Smooth muscle cell of the brain vasculature (primary cell): ENCODE measurements around the gene ACSBG1.

Source experiments
- DNase-seq: peaks from one replicate; pipeline ENCODE4 v3.0.0-alpha.2; 2012; ENCODE audit warnings: low read depth, low spot score

The ACSBG1 gene

DNA sequence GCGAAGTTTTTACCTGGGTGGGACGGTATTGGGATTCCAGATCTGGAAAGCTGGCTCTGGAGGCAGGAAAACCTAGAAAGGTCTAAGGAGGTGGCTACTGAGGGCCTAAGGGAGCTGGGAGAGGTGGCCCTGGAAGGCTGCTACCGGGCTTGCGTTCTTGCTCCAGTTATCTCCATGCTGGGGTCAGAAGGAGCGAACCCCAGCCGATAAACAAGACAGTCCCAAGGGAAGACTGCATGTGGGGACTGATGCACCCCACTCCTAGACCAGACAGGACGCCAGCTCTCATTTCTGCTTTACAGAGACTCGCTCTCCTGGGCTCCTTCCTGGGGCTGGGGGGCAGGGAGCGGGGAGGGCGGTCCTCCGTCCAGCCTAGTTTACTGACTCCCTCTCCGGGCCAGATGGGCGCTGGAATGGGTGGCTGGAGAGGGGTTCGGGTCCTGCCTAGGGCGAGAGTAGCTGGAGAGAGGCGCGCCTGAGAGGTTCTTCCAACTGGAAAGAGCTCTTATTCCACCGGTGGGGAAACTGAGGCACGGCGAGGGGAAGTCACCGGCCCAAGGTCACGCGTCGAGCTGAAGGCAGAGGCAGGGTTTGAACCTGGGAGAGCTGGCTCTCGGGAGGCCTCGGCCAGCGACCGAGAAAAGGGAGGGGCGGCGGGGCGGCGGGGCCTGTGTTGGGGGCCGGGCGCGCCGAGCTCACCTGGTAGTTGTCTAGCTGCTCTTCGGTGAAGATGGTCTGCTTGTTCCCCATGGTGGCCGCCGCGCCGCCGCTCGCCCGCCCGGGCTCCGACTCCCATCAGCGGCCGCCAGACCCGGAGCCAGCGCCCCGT lies 103.7 kb downstream of the ACSBG1 start:
- DNase-seq: no peak

DNA sequence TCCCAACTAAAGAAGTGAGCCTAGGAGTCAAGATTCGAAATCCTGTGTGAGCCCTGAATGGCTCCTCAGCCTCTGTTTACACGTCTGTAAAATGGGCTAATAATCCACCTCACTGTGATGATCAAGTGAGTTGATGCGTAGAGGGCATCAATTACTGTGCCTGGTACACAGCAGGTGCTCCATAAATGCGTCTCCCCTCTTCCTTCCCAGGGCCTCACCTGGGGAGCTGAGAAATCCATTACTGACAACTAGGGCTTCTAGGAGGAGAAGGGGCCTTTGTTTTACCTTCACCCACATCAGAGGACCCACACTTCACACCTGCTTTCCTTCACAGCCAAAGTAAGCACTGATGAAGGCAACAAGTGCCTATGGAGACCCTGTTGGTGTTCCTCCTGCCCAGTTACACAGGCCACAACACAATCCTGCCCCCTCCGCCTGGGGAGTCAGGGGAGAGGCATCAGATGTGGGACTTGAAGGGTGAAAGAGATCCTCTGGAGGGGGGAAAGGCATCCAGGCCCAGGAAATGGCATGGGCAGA lies 104.5 kb downstream of the ACSBG1 start:
- DNase-seq: no peak

DNA sequence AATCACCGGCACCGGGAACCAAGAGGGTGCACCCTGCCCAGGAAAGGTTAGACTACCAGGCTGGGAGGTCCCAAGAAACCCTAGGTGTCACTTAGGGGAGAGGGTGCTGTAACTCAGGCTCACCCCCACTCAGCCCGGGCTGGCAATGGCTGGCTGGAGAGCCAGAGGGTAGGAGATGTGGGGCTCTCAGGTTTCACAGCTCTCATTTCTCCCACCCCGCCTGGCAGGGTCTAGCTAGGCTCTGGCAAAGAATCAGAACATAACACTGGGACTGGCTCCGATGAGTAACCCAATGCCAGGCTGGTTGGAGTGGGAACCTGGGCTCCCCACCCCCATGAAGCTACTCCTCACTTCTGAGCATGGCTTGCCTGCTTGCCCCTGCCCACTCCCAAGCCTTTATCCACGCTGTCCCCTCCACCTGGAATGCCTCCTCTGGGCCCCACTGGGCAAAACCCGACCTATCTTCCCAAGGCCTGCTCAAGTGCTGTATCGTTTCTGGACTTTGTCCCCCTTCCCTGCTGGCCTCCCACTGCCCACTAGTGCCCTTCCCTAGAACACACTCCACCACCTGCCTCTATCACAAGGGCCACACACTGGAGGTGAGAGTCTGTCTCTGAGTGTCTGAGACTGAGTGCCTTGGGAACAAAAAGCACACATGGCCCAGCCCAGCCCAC lies 105.2 kb downstream of the ACSBG1 start:
- DNase-seq: no peak

GRCh38 chr15:78127882-78128281 lies 106.5 kb downstream of the ACSBG1 start:
- no peak for DNase-seq

DNA sequence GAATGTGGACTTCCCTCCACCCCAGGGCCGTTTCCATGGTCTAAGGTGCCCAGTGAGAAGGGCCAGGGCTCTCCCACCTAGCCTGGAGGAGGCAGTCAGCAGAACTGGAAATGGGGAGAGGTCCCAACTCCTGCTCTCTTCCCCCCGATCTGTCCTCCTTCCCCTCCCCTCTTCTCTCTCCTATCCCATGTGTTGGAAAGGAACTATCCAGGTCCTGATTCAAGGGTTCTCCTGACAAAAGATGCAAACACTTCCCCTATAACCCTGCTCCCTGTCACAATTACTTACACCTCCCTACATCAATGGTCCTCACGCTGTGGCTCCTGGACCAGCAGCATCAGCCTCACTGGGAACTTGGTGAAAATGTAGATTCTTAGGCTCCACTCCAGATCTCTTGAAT lies 109.1 kb downstream of the ACSBG1 start:
- no peak for DNase-seq

GRCh38 chr15:78120523-78120922 lies 113.8 kb downstream of the ACSBG1 start:
- DNase-seq: no peak
